HT-29 (cell line): Measurements from ENCODE around the gene SUPT16H. TPM values are rescaled to one million over a fixed set of nuclear protein-coding genes. Genes with fewer than 3 reads are reported as not detected.
"Not testable (repeated sequence)": the region's sequence is repeated elsewhere in the genome, so short reads cannot be mapped to it uniquely, and the experiment has no call there.

ENCODE experiments used
- DNase-seq: peaks from one replicate; pipeline ENCODE4 v3.0.0-alpha.2; 2015; ENCODE audit warnings: low spot score
- total RNA-seq: library from RNA; depleted of rRNA; stranded (reverse); fragments of >200 nt; shearing (Covaris generic); gene quantifications from 2 replicates; pipeline ENCODE4 v1.2.3, GENCODE V29; 2014

The SUPT16H gene
- total RNA-seq, 1 experiment from 2014 or later: 43.7 TPM

GRCh38 chr14:21367582-21368144, 16.2 kb downstream of the SUPT16H start:
- no peak for DNase-seq

- no peak for DNase-seq
Observed at GRCh38 chr14:21356511-21356910, 27.3 kb downstream of the SUPT16H start.

- no peak for DNase-seq
Observed at GRCh38 chr14:21352587-21352986, 31.2 kb downstream of the SUPT16H start.

- DNase-seq: no peak
Observed at GRCh38 chr14:21350539-21350938, 33.3 kb downstream of the SUPT16H start.

- no peak for DNase-seq
Observed at GRCh38 chr14:21347201-21347600, 36.6 kb downstream of the SUPT16H start.

- DNase-seq: no peak
Observed at GRCh38 chr14:21346532-21347135, 37.2 kb downstream of the SUPT16H start.

- DNase-seq: no peak
Observed at GRCh38 chr14:21343035-21343794, 40.6 kb downstream of the SUPT16H start.

GRCh38 chr14:21334202-21334906, 49.5 kb downstream of the SUPT16H start:
- DNase-seq: no peak

GRCh38 chr14:21332950-21333349, 50.9 kb downstream of the SUPT16H start:
- DNase-seq: no peak

- no peak for DNase-seq
Observed at GRCh38 chr14:21326972-21327371, 56.8 kb downstream of the SUPT16H start.

- no peak for DNase-seq
Observed at GRCh38 chr14:21322716-21323115, 61.1 kb downstream of the SUPT16H start.

- DNase-seq: no peak
Observed at GRCh38 chr14:21320913-21321312, 62.9 kb downstream of the SUPT16H start.

GRCh38 chr14:21317398-21317797, 66.4 kb downstream of the SUPT16H start:
- no peak for DNase-seq

- no peak for DNase-seq
Observed at GRCh38 chr14:21313512-21313911, 70.3 kb downstream of the SUPT16H start.

- no peak for DNase-seq
Observed at GRCh38 chr14:21311614-21312013, 72.2 kb downstream of the SUPT16H start.

- no peak for DNase-seq
Observed at GRCh38 chr14:21309956-21310355, 73.9 kb downstream of the SUPT16H start.

GRCh38 chr14:21309238-21309636, 74.6 kb downstream of the SUPT16H start:
- no peak for DNase-seq

GRCh38 chr14:21308479-21309237, 75.2 kb downstream of the SUPT16H start:
- peak; percentile 81 for DNase-seq

- peak; percentile 49 for DNase-seq
Observed at GRCh38 chr14:21308132-21308478, 75.7 kb downstream of the SUPT16H start.

GRCh38 chr14:21307637-21308036, 76.2 kb downstream of the SUPT16H start:
- no peak for DNase-seq

- DNase-seq: not testable (repeated sequence)
Observed at GRCh38 chr14:21302836-21303140, 81.0 kb downstream of the SUPT16H start.
